Hindlimb muscle (tissue), 1 donor: Measurements from ENCODE around the gene DYNC1LI1. TPM values are rescaled to one million over a fixed set of nuclear protein-coding genes. Genes with fewer than 3 reads are reported as not detected.
"Not testable (repeated sequence)": the region's sequence is repeated elsewhere in the genome, so short reads cannot be mapped to it uniquely, and the experiment has no call there.

Source experiments
- DNase-seq: peaks from one replicate; pipeline ENCODE4 v3.0.0-alpha.2; 2013
- polyA plus RNA-seq: library from polyadenylated mRNA; unstranded; fragments of 120-200 nt; gene quantifications from one replicate; pipeline ENCODE4 v1.2.1, GENCODE V29; 2013; ENCODE audit not compliant: insufficient read length

The DYNC1LI1 gene
- polyA plus RNA-seq, 1 donor, result 32.7 TPM

DNA sequence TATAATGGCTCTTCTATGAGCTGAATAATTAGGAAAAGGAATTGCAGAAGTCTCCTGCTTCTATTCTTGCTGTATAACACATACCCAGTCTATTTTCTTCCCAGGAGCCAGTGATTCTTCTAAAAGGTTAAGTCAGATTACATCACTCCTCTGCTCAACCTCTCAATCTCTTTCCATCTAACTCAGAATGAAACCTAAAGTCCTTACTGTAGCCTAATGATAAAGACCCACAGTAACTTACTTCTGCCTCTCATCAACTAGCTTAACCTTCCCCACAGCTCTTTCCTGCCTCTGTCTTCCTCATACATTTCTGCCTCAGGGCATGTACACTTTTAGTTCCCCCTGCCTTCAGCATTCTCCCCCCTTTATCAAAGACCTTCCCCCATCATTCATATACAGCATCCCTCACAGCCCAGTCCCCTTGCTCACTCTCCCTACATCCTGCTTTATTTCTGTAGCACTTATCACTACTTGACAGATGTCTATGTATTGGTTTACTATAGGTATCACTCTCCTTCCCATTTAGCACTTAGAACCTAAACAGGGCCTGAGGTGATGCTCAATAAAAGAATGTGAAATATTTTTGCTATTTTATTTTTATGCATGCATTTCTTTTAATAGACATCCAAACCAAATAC, 39.5 kb downstream of the DYNC1LI1 start:
- DNase-seq, result no peak

DNA sequence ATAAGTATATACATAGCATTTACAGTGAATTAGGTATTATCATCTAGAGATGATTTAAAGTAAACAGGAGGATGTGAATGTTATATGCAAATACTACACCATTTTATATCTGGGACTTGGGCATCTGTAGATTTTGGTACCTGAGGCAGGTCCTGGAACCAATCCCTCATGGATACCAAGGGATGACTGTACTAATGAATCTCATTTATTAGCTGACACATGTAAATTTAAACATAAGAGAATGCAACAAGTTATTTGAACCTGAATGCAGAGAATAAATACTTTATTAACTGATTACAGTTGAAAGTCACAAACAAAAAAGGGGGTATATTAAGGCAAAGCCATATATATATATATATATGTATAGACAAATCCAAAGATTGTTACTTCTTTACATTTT, 44.9 kb downstream of the DYNC1LI1 start:
- DNase-seq, result no peak

DNA sequence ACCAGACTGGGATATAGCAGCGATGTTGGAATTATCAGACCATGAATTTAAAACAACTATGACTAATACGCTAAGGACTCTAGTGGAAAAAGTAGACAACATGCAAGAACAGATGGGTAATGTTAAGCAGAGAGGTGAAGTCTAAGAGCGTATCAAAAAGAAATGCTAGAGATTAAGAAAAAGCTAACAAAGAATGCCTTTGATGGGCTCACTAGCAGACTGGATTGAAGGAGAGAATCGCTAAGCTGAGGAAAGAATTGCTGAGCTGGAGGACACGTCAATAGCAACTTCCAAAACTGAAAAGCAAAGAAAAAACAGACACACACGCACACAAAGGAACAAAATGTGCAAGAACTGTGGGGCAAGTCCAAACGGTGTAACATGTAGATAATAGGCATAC, 48.0 kb downstream of the DYNC1LI1 start:
- no peak for DNase-seq

DNA sequence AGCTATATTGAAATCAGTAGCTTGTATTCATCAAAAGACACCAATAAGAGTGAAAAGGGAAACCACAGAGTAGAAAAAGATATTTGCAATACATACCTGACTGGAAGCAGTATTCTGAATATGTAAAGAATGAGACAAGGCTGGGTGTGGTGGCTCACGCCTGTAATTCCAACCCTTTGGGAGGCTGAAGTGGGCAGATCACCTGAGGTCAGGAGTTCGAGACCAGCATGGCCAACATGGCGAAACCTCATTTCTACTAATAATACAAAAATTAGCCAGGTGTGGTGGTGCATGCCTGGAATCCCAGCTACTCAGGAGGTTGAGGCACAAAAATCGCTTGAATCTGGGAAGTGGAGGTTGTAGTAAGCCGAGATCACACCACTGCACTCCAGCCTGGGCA, 51.7 kb downstream of the DYNC1LI1 start:
- not testable (repeated sequence) for DNase-seq

DNA sequence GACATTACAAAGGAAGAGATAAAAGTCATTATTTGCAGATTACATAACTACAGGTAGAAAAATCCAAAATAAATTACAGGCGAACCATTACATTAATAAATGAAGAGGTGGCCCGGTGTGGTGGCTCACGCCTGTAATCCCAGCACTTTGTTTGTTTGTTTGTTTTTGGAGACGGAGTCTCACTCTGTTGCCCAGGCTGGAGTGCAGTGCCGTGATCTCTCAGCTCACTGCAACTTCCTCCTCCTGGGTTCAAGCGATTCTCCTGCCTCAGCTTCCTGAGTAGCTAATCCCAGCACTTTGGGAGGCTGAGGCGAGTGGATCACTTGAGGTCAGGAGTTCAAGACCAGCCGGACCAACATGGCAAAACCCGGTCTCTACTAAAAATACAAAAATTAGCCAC, 53.9 kb downstream of the DYNC1LI1 start:
- not testable (repeated sequence) for DNase-seq

DNA sequence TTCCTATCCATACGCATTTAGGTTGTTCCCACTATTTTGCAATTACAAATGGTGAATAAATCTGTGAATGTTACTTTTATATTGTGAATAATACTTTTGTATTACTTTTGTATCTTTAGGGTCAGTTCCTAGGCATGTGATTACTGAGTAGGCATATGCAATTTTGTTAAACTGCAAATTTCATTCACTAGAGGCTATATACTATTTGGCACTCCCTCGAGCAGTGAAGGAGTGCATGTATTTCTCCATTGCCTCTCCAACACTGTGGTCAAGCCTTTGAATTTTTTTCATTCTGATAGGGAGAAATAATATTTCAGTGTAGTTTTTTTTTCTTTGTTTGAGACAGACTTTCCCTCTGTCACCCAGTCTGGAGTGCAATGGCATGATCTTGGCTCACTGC, 59.7 kb downstream of the DYNC1LI1 start:
- no peak for DNase-seq

DNA sequence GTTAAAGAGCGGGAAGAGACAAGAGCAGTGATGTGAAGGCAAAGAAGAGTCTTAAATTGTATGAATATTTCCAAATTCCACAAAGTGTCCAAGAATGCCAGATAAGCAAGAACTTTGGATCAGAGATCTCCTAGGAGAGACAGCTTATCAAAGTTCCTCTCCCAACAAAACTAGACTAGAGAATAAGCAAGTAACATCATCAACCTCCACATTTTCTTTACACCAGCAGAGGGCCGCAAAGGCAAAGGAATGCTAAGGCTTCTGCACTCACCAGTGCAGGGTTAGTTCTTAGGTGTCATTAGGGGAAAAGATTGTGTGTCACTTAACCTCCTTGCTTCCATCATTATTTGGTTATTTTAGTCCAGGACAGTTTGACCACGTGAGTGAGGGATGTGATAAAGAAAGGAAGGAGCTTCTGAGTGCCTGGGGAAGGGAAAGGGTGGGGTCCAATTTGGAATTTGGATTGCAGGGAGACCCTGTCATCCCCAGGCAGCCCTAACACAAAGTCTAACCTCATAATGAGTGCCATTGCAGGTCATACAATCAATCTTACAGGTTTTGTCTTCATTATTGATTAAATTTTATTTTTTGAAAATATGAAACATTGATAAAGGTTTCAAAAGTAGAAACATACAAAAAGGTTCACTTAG, 60.5 kb downstream of the DYNC1LI1 start:
- peak; percentile 67 for DNase-seq

DNA sequence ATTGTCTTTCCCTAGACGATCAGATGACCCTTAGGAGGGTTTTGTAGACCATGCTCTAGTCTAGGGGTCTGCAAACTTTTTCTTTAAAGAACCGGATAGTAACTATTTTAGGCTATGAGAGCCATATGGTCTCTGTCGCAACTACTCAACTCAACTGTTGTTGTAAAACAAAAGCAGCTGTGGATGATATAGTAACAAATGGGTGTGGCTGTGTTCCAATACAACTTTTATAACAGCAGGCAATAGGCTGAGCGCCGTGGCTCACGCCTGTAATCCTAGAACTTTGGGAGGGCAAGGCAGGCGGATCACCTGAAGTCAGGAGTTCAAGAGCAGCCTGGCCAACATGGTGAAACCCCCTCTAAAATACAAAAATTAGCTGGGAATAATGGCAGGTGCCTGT, 61.9 kb downstream of the DYNC1LI1 start:
- no peak for DNase-seq

DNA sequence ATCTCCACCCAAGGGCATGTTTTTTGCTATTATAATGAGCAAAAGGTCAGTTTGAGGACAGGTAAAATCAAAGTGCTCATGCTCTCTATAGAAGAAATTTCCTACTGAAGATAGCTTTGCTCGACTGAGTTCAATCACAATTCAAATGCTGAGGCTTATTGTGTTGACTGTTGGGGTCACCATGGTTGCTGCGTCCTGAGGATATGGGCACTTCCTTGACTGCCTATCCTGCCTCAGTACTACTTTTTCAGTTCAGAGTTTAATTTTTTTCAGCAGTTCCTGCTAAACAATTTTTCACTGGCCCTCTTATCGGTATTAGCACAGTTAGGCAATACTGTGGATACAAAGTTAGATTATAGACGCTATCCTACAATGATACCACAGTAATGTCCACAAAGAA, 64.2 kb downstream of the DYNC1LI1 start:
- DNase-seq, result no peak

DNA sequence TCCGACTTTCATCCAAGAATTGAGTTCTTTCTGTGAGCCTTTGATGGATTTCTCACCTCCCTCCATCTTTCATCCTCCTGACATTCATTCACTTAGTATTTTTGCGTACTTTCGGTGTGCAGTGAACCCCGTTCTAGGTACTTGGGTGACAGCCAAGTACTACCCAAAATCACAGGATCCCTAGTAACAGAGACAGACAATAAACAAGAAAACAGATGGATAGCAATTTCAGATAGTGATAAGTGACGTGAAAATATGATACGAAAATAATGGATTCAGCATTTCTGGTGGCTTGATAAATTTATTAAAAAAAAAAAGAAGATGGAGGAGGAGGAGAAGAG, 67.7 kb downstream of the DYNC1LI1 start:
- no peak for DNase-seq

DNA sequence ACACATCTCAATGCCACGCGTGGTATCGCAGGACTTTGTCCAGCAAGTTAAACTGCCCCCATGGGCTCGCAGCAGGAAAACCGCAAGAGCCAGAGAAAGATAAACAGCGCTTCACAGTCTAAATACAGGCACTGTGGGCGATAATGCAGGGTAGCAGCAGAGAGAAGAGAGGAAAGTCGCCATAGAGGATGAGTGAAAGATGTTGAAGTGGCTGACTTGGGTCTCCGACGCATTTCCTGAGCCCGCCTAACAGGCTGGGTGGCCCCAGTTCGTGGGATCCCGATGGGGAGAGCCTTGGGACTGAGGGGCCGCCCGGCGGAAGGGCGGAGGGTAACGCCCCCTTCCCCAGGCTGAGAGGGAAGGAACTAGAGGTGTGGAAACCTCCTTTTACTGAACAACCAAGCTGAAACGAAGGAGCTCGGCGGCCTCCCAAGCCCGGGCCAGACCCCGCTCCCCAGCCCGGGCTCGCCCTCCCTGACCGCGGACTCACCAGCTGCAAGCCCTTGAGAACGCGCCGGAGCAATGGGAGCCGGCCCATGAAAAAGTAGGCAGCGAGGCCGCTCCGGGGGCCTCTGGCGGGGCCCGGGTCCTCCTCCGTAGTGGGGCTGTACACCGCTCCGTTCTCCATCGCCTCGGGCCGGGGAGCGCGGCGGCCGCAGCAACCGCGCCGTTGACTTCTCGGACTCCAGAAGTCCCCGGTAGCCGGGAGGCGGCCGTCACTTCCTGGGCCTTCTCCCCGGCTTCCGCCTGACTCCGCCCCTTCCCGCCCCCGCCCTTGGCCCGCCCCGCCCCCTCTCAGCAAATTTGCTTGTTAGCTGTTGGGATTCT, 68.3 kb downstream of the DYNC1LI1 start, which contains the start of gene CMTM6:
CMTM6 (minus strand) TSS at position 735 of the 828 bp plus-strand sequence; CDS start at position 628, 107 bp downstream.
- peak; percentile 84 for DNase-seq

DNA sequence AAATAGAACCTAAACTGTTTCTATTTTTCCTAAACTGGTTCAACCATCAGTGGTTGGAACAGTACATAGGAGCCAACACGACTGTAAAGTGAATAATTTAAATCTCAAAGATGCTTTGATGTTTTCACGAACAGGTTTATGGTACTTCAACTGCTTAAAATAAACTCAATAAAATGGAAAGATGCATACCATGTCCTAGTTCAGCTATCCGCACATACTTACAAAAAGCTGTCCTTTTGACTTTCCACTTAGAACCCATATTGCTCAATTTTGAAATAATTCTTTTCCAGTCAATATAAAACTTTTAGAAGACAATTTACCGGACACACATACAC, 68.9 kb downstream of the DYNC1LI1 start:
- no peak for DNase-seq

DNA sequence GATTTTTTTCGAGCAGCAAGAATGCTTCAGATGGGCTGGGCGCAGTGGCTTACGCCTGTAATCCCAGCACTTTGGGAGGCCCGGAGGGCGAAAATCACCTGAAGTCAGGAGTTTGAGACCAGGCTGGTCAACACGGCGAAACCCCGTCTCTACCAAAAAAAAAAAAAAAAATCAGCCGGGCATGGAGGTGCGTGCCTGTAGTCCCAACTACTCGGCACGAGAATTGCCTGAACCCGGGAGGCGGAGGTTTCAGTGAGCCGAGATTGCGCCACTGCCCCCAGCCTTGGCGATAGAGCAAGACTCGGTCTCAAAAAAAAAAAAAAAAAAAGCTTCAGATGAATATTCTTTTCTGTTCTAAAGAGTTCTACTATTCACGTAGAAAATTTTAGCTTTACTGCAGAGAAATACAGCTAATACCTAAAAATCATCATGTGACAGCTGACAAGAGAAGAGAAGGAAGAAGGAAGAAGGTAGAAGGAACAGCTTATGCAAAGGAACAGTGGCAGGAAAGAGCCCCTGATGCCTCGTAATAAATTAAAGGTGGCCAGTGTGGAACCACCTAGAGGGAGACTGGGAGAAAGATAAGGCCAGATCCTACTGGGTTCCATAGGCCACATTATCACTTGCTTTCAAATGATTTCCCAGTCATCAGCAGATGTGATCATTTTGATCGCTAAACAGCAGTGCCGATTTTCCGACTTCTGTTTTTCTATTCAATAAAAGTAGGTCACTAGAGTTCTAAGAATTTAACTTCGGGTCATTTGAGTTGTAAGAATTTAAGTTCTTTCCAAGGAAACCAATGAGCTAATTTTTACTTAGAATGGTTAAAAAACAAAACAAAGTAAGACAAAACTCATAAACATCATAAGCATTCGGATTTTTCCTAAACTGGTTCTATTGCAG, 69.5 kb downstream of the DYNC1LI1 start:
- DNase-seq, result no peak

DNA sequence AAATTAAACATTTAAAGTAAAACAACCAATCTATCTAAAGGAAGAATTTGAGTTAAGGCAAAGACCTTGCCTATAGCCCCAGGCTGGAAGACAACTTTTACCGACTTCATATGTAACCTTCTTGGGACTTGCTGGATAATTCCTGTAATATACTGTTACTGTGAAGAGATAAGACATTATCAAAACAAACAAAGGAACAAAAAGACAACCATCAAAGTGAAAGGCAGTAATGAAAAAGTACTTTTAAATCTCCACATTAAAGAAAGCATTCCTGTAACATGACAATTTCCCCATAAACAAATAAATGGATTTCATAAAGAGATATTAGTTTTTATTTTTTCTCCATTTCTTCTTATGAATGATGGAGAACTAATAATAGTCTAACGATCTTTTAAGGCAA, 70.4 kb downstream of the DYNC1LI1 start:
- DNase-seq, result no peak

DNA sequence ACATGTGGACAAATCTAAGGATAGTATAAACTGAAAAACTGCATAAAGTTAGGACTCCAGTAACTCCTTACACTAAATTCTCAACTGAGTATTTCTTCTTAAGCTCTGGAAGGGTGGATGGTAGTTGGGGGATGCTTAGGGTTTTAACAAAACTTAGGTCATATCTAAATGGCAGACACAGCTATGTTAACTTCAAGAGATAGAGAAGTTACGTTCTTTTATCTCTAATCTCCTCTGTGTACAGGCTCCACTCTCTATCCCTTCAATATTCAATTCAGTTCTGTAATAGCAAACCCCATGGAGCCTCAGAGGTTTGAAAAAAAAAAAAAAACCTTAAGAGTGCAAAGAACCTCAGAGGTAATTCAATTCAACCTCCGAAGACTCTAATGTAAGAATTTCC, 71.1 kb downstream of the DYNC1LI1 start:
- DNase-seq, result no peak

DNA sequence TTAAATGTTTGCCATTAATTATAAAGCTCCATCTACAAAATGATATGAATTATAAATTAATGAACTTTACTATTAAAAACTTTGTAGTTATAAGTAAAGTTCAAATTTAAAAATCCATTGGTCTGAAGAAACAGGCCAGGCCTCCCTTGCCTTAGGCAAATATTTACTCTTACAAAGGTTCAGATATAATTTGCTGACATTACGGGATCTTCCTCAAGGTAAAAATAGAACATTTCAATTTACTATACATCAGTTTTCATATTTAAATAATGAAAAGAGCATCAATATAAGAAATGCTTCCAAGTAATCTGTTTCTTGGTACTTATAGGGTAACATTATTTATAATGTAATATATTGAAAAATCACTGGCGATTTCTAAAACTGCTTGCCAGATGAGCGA, 71.7 kb downstream of the DYNC1LI1 start:
- DNase-seq, result no peak

DNA sequence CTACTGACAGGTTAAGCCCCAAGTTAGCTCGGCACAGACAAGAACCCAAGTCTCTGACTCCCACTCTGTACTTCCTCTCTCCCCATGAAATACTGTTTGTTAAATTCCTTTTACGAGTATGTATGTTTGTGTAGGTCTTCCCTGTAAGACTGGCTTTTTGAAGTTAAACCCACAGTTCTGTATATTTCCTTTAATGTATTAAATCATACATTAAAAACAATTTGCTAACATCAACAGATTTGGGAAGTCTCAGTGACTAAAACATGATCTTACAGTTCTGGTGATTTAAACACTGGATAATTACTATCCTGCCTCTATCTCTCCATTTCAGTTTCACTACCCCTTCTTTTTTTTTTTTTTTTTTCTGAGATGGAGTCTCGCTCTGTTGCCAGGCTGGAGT, 72.4 kb downstream of the DYNC1LI1 start:
- no peak for DNase-seq

DNA sequence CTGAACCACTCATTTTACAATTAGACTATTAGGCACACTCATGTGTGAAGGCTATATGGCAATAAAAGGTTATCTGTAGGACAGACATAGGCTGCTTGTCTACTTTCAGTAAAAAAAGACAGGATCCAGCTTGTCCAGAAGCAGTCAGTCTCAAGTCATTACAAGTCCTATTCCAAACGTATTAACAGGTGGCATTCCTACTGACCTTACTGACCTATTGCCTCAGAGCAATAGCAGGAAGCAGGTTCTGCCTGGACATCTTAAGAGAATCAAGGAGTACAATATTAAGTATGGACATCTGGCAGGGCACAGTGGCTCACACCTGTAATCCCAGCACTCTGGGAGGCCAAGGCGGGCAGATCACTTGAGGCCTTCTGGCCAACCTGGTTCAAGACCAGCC, 75.0 kb downstream of the DYNC1LI1 start:
- DNase-seq, result no peak

DNA sequence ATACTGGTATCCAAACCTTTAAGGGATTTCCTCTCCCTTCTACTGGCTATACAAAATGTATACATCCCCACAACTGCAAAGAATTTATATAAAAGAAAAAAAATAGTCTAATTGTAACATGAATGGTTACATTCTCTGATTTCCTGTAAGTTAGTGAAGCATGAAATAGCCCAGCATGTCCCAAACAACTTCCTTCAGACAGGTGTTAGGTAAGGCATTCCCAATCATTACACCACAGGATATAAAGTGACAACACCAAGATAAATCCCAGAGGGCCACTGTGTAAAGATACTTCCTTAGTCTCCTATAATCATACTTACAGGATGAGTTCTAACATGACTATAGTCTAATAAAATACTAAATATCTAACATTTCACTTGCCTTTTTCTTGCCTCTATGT, 75.6 kb downstream of the DYNC1LI1 start:
- no peak for DNase-seq

DNA sequence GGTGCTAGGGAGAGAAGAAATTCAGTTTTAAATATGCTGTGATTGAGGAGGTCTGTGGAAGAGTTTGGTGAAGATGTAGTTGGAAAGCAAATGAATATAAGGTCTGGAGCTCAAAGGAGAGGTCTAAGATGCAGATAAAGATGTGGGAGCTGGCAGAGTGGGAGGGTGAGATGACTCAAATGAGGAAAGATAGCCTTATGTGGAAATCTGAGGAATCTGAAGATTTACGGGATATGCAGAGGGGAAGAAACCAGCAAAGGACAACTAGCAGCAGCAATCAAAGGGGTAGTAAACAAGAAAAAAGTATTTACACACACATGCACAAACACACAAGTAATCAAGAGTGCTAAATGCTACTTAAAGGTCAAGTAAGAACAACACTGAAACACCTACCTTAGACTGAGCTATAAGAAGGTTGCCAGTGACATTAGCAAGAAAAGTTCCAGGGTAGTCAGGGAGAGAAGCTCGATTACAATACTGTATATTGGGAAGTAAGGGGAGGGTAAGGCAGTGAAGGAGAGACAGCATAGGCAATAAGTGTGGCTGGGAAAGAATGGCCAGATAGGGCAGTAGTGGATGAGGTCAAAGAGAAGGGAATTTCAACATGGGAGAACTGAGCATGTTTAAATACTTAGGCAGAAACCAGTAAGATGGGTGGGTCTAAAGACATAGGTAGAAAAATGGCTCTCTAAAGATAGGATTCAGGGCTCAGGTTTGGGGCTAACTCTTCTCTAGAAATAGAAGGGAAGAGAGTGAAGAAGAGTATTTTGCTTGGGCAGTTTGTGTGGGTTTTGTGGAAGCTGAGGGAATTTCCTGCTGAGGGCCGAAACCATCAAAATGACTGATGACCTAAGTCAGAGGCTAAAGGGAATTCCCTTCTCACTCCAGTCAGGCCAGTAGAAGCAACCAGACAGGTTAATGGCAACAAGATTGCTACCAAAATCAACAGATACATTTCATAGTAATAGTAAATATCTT, 76.9 kb downstream of the DYNC1LI1 start:
- DNase-seq, result no peak

DNA sequence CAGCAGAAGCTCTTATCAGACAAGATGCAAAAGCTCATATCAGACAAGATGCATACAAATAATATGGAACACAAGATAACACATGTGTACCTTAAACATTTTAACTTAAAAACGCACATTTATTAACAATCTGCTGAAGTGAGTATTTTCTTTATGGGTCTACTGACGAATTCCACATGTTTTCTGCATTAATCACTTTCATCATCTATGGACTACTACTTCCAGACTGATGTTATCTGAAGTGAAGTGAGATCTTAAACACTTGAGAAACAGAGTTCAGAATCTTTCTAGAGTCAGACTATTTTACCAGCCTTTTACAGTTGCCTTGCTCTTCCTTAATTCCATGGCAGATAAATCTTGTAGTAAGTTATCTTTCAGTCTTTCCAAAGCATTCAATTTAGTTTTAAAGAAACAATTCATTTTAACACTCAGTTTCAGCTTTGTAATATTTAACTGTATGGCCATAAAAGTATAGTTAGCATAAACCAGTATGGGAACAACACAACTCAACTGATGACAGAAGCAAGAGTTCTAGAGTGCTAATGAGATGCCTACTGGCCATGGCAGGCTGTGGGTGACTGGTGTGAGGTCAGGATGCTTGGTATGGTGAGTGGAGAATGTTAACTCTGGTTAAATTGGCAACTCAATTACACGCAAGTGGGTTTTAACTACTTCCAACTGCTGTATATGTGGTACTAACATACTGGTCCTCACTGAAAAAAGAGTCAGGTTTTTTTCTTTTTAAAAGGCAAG, 77.8 kb downstream of the DYNC1LI1 start:
- DNase-seq, result no peak
